GM19240 (cell line): ENCODE results near the gene ABCG2.

ENCODE experiments used
- DNase-seq: peaks from one replicate; pipeline ENCODE4 v3.0.0; 2011; ENCODE audit warnings: low spot score; ENCODE audit not compliant: insufficient read length

ABCG2 gene

GRCh38 chr4:88064410-88064809 lies 94.0 kb downstream of the ABCG2 start:
- DNase-seq, result no peak

GRCh38 chr4:88063634-88064296 lies 94.7 kb downstream of the ABCG2 start:
- no peak for DNase-seq

- no peak for DNase-seq
Observed at GRCh38 chr4:88062843-88063242, 95.6 kb downstream of the ABCG2 start.

GRCh38 chr4:88062311-88062710 lies 96.1 kb downstream of the ABCG2 start:
- DNase-seq, result no peak

GRCh38 chr4:88060431-88060830 lies 98.0 kb downstream of the ABCG2 start:
- no peak for DNase-seq

- DNase-seq, result no peak
Observed at GRCh38 chr4:88059766-88060165, 98.7 kb downstream of the ABCG2 start.

GRCh38 chr4:88058295-88058694 lies 100.1 kb downstream of the ABCG2 start:
- DNase-seq, result no peak

- DNase-seq, result no peak
Observed at GRCh38 chr4:88054901-88055300, 103.5 kb downstream of the ABCG2 start.

GRCh38 chr4:88054229-88054628 lies 104.2 kb downstream of the ABCG2 start:
- no peak for DNase-seq

GRCh38 chr4:88045021-88045420 lies 113.4 kb downstream of the ABCG2 start:
- no peak for DNase-seq

- no peak for DNase-seq
Observed at GRCh38 chr4:88043586-88044340, 114.7 kb downstream of the ABCG2 start.

GRCh38 chr4:88043001-88043400 lies 115.4 kb downstream of the ABCG2 start:
- no peak for DNase-seq

GRCh38 chr4:88041626-88042025 lies 116.8 kb downstream of the ABCG2 start:
- DNase-seq, result no peak

- DNase-seq, result no peak
Observed at GRCh38 chr4:88040707-88041106, 117.7 kb downstream of the ABCG2 start.
